GM11168 (cell line): ENCODE measurements around the gene TP73.
"Not testable (repeated sequence)": the region's sequence is repeated elsewhere in the genome, so short reads cannot be mapped to it uniquely, and the experiment has no call there.

Source experiments
- in situ Hi-C: fragments of 300-500 bp; cut with MboI; formaldehyde crosslinking; loops from one replicate; pipeline ENCODE4 v1.12.0; 2022; ENCODE audit warnings: low sequenced_read_pairs; ENCODE audit not compliant: unreplicated experiment

TP73 gene

DNA sequence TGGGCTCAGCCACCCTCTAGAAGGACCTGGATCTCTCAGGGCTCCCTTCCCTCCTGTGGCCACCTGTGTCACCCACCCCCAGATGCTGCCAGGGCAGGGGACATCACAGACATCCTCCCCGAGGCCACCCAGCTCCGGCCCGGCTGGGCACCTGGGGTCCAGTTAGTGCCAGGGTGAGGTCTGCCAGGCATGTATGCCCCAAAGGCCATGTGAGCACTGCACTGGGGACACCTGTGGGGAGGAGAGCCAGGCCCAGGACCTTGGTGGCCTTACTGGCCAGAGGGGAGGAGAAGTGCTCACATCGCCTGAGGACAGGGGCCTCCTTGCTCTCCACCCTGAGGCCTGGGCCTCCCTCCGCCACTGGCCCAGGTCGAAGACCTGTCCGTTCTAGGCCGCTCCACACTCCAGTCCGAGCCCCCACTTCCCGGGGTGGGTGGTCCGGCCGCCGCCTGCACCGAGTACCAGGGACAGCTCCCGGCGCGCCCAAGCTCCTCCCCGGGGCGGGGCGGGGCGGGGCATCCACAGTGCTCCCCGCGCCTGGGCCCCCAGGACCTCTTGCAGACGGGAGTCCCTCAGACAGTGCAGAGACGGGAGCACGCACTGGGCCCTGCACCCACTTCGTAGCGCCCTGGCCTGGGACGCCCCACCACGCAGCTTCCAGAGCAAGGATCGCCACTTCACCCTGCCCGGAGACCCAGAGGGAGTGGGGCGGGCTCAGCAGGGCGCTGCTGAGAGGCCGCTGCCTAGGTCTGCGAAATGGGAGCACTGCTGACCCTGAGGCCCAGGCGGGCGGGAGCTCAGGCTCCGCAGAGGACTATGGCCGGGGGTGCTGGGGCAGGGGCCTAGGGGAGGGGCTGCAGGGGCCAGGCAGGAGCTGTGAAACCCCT, 65.6 kb downstream of the TP73 start:
- in situ Hi-C loops: no loop called here

GRCh38 chr1:3718764-3719163, 66.4 kb downstream of the TP73 start:
- in situ Hi-C loops: no loop called here

DNA sequence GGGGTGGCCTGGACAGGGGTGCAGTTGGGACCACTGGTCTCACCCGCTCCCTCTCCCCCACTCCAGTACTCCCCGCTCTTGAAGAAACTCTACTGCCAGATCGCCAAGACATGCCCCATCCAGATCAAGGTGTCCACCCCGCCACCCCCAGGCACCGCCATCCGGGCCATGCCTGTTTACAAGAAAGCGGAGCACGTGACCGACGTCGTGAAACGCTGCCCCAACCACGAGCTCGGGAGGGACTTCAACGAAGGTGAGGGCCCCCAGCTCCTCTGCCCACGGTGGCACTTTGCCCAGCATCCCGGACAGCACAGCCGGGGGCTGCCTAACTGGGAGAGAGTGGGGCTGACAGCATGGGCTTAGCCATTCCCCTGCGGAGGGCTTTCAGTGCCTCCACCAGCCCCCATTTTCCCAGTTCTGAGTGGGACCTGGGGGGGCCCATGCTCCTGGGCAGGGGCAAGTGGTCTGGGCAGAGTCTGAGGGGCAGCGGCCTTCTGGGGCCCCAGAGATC, 69.7 kb downstream of the TP73 start:
- in situ Hi-C loops: no loop called here

- in situ Hi-C loops: no loop called here
Observed at GRCh38 chr1:3722846-3723245, 70.5 kb downstream of the TP73 start.

DNA sequence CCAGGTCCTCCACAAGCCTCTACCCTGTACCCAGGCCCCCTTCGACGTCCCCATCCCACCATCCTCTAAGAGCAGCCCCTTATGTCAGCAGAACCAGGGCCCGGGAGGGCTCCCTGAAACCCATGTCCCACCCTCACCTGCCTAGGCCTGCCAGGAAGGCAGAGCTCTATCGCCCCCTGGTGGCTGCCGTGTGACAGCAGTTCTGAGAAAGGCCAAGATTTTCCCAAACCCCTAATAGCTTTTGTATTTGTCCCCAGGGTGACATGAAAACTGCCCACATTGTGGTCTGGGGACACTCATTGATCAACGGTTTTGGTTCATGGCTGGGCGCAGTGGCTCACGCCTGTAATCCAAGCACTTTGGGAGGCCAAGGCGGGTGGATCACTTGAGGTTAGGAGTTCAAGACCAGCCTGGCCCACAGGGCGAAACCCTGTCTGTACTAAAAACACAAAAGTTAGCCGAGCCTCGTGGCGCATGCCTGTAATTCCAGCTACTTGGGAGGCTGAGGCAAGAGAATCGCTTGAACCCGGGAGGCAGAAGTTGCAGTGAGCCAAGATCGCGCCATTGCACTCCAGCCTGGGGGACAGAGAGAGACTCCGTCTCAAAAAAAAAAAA, 72.2 kb downstream of the TP73 start:
- in situ Hi-C loops: not testable (repeated sequence)

DNA sequence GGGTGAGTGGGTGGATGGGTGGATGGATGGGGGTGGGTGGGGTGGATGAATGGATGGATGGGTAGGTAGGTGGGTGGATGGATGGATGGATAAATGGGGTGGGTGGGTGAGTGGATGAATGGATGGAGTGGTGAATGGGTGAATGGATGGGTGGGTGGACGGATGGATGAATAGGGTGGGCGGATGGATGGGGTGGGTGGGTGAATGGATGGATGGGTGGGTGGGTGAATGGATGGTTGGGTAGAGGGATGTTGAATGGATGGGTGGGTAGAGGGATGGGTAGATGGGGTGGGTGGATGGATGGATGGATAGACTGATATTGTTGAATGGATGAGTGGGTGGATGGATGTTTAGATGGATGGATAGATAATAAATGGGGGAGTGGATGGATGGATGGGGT, 73.0 kb downstream of the TP73 start:
- in situ Hi-C loops: no loop called here

DNA sequence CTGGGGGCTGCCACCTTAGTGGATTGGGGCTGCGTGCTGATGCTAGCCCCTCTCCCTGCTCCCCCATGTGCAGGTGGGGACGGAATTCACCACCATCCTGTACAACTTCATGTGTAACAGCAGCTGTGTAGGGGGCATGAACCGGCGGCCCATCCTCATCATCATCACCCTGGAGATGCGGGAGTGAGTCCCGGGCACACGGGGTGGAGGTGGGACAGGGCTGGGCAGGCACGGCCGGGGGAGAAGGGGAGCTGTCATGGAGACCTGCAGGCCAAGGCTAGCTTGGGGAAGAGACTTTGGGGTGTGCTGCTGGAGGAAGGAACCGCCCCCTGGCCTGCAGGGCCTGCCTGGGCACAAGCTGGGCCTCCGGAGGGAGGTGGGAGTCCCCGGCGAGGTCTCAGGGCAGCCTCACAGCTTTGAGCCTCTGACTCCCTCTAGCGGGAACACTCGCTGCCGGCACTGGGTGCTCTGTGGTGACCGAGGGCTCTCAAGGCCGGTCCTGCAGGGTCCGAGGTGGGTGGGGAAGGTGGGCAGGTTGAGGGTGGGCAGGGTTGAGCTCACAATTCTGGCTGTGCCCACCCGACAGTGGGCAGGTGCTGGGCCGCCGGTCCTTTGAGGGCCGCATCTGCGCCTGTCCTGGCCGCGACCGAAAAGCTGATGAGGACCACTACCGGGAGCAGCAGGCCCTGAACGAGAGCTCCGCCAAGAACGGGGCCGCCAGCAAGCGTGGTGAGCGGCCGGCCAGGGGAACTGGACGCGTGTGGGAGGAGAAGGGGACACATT, 74.9 kb downstream of the TP73 start:
- in situ Hi-C loops: no loop called here

- in situ Hi-C loops: no loop called here
Observed at GRCh38 chr1:3727825-3728776, 75.8 kb downstream of the TP73 start.

GRCh38 chr1:3729594-3730542, 77.6 kb downstream of the TP73 start:
- in situ Hi-C loops: no loop called here

GRCh38 chr1:3730543-3731247, 78.4 kb downstream of the TP73 start:
- in situ Hi-C loops: no loop called here

DNA sequence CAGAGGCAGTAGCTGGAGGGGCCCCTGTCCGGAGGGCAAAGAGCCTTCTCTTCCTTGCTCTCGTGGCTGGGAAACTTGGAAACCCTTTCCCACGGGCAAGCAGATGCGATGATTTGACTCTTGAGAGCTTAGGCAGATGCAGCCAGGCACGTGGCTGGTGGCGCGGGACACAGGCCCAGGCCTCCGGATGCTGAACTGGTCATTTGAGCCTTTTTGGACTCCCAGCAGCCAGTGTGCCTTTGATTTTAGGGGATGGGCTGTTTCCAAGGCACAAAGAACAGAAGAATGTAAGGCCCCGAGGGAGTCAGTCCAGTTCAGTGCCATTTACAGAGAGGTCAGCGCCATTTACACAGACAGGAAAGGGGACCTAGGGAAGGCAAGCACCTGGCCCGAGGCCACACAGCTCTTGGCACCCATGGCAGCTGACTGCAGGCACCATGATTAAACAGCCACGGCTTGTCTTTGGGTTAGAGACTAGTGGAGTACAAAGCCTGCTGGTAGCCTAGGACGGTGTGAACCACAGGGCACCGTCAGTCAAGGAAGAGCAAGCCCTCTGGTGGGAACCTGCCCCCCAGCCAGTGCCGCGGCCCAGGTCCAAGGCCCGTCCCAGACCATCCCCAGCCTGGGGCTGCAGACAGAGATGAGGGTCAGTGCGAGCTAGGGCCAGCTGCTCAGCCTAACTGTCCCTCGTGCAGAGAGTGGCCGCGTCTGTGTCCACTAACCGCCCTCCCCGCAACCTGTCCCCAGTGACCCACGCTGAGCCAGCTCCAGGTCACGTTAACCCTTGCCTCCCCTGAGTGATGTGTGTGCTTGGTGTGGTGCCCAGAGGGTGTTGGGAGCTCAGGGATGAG, 79.5 kb downstream of the TP73 start:
- in situ Hi-C loops: no loop called here

DNA sequence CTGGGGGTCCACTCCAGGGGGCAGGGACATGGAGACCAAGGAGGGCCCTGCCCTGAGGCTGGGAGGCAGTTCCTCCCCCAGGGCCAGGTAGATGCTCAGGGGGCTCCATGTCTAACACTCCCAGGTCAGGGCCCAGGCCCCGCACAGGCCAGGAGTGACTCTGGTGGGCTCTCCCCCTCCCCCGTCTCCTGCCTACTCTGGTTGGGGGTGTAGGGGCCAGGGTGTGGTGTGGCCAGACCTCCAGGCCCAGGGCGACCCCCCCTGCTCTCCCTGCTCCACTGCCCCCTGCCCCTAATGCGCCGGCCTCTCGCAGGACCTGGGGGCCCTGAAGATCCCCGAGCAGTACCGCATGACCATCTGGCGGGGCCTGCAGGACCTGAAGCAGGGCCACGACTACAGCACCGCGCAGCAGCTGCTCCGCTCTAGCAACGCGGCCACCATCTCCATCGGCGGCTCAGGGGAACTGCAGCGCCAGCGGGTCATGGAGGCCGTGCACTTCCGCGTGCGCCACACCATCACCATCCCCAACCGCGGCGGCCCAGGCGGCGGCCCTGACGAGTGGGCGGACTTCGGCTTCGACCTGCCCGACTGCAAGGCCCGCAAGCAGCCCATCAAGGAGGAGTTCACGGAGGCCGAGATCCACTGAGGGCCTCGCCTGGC, 80.2 kb downstream of the TP73 start:
- in situ Hi-C loops: no loop called here

- in situ Hi-C loops: no loop called here
Observed at GRCh38 chr1:3733094-3733882, 81.0 kb downstream of the TP73 start.

- in situ Hi-C loops: no loop called here
Observed at GRCh38 chr1:3733883-3734589, 81.7 kb downstream of the TP73 start.

DNA sequence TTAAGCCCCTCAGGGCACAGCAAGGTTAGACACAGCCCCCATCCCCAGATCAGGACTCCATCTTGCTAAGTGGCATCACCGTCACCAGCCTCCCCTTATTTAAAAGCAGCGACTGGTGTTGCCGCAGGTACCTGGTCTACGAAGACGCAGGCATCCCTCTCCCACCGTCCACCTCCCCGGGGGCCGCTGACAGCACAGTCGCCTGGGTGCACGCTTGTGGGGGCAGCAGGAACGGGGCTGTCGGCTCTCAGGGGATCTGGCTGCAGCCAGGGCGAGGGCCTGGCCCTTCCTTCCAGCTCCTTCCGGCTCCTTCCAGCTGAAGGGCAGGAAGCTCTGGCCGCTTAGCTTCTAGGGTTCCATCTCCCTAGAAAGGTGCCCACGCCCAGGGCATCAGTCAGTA, 82.3 kb downstream of the TP73 start:
- in situ Hi-C loops: no loop called here
